ENCODE results near the gene PDE4D. TPM values are rescaled to one million over a fixed set of nuclear protein-coding genes. Genes with fewer than 3 reads are reported as not detected.

The PDE4D gene
- total RNA-seq, 1 experiment from 2014 or later, result 2.4 TPM

DNA sequence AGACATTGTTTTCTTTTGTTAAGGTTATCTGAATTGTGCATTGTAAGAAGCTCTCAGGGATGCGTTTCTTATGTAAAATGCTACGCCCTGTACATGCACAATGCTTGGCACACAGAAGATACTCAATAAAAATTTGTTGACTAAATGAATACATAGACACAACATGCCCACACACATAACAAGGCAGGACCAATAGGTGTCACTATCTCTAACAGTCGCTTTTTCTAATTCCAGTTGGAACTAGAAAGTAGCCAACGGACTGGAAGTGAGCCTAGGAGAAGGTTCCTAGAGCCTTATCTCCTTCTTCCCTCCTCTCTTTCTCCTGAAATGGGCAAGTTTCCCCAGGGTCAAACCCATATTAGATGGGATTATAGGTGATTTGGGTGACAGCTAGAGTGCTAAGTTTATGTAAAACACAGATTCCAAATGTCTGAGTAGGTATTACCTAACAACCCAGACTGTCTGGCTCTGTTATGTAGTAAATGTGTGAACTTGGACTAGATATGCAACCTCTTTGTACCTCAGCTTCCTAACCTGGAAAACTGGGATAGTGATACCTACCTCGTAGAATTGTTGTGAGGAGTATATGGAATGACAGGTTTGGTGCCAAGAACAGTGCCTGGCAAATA is 707.7 kb downstream of the PDE4D start:
- H3K9me3 ChIP-seq (ENCODE audit: control insufficient read depth, insufficient read depth, low read depth, low read length), result no peaks in the 10 kb centered on the region
- no peak overlapping the region for H3K27ac ChIP-seq (ENCODE audit: low read length)
- no peak overlapping the region for H3K4me3 ChIP-seq (ENCODE audit: low read depth in 2 of 2, low read length in 2 of 2)
- CTCF ChIA-PET, result interaction anchor here (0.8 kb wide), 1 partner anchor 26 kb away, joined by 3 read pairs; no protein-coding TSS in a partner anchor
- DNase-seq (ENCODE audit: low read depth, low spot score) (no peak), ATAC-seq (no peak)
- no peaks in the 10 kb centered on the region for H3K36me3 ChIP-seq (ENCODE audit: control insufficient read depth, insufficient read depth, low read length)
- no peaks in the 10 kb centered on the region; the same call in 1 of the 2 replicates for H3K4me1 ChIP-seq (ENCODE audit: control insufficient read depth, insufficient read depth, low read length)
- intact Hi-C loops (cut with micrococcal nuclease; ENCODE audit: unreplicated experiment), result loop anchor here (5.0 kb wide), 1 partner anchor 486 kb away; no protein-coding TSS in a partner anchor
- H3K27me3 ChIP-seq (ENCODE audit: control insufficient read depth, insufficient read depth, low read length), result peaks cover 4% of the 10 kb centered on the region; the same call in 1 of the 2 replicates
- BruUV-seq (replicated peaks), result no TSS peak
- in situ Hi-C loops (cut with HindIII; ENCODE audit: low pct_unique_long_range_greater_than_20kb, low sequenced_read_pairs), result no loop called here
- POLR2A ChIA-PET, result no interaction called here
- TF ChIP-seq, protein P1, sequence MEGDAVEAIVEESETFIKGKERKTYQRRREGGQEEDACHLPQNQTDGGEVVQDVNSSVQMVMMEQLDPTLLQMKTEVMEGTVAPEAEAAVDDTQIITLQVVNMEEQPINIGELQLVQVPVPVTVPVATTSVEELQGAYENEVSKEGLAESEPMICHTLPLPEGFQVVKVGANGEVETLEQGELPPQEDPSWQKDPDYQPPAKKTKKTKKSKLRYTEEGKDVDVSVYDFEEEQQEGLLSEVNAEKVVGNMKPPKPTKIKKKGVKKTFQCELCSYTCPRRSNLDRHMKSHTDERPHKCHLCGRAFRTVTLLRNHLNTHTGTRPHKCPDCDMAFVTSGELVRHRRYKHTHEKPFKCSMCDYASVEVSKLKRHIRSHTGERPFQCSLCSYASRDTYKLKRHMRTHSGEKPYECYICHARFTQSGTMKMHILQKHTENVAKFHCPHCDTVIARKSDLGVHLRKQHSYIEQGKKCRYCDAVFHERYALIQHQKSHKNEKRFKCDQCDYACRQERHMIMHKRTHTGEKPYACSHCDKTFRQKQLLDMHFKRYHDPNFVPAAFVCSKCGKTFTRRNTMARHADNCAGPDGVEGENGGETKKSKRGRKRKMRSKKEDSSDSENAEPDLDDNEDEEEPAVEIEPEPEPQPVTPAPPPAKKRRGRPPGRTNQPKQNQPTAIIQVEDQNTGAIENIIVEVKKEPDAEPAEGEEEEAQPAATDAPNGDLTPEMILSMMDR (IDR thresholded peaks at IDR 0.05), result no peak
- TF ChIP-seq, protein P2, sequence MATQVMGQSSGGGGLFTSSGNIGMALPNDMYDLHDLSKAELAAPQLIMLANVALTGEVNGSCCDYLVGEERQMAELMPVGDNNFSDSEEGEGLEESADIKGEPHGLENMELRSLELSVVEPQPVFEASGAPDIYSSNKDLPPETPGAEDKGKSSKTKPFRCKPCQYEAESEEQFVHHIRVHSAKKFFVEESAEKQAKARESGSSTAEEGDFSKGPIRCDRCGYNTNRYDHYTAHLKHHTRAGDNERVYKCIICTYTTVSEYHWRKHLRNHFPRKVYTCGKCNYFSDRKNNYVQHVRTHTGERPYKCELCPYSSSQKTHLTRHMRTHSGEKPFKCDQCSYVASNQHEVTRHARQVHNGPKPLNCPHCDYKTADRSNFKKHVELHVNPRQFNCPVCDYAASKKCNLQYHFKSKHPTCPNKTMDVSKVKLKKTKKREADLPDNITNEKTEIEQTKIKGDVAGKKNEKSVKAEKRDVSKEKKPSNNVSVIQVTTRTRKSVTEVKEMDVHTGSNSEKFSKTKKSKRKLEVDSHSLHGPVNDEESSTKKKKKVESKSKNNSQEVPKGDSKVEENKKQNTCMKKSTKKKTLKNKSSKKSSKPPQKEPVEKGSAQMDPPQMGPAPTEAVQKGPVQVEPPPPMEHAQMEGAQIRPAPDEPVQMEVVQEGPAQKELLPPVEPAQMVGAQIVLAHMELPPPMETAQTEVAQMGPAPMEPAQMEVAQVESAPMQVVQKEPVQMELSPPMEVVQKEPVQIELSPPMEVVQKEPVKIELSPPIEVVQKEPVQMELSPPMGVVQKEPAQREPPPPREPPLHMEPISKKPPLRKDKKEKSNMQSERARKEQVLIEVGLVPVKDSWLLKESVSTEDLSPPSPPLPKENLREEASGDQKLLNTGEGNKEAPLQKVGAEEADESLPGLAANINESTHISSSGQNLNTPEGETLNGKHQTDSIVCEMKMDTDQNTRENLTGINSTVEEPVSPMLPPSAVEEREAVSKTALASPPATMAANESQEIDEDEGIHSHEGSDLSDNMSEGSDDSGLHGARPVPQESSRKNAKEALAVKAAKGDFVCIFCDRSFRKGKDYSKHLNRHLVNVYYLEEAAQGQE (IDR thresholded peaks at IDR 0.05; ENCODE audit: insufficient read depth in 1 of 2, low read depth in 2 of 2, low read length in 1 of 2), result no peak
- TF ChIP-seq SIN3A (IDR thresholded peaks at IDR 0.05; ENCODE audit: borderline replicate concordance, insufficient read depth, low read depth, low read length) (no peak), TCF7L2 (IDR thresholded peaks at IDR 0.05; ENCODE audit: low read depth, low read length) (no peak), POLR2AphosphoS5 (IDR thresholded peaks at IDR 0.05; ENCODE audit: low read depth, low read length) (no peak)

DNA sequence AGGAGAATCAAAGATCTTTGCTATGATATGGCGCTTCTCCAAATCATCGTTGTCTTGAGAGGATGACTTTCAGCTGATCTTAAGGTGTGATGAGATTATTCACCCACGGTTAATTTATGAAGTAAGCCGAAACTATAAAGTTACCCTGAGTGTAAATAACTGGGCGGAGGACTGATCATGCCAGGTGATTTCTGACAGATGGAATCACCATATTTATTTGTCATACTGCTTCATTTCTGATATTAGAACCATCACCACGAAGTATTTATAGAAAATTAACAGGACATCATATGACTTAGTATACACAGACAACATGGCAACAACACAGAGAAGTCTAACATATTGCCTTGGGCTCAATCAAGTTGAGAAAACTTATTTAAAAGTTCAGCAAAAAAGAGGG is 708.8 kb downstream of the PDE4D start:
- Histone ChIP-seq H3K4me3 (ENCODE audit: low read depth in 2 of 2, low read length in 2 of 2) (no peak overlapping the region), H3K4me1 (ENCODE audit: control insufficient read depth, insufficient read depth, low read length) (no peaks in the 10 kb centered on the region; the same call in 1 of the 2 replicates), H3K27me3 (ENCODE audit: control insufficient read depth, insufficient read depth, low read length) (peaks cover 4% of the 10 kb centered on the region; the same call in 1 of the 2 replicates), H3K36me3 (ENCODE audit: control insufficient read depth, insufficient read depth, low read length) (no peaks in the 10 kb centered on the region), H3K27ac (ENCODE audit: low read length) (no peak overlapping the region), H3K9me3 (ENCODE audit: control insufficient read depth, insufficient read depth, low read depth, low read length) (no peaks in the 10 kb centered on the region)
- BruUV-seq (replicated peaks), result no TSS peak
- ATAC-seq, result no peak
- ChIA-PET CTCF (interaction anchor here (0.8 kb wide), 1 partner anchor 27 kb away, joined by 3 read pairs; no protein-coding TSS in a partner anchor), POLR2A (no interaction called here)
- in situ Hi-C loops (cut with HindIII; ENCODE audit: low pct_unique_long_range_greater_than_20kb, low sequenced_read_pairs) (no loop called here), intact Hi-C loops (cut with micrococcal nuclease; ENCODE audit: unreplicated experiment) (loop anchor here (5.0 kb wide), 1 partner anchor 488 kb away; no protein-coding TSS in a partner anchor)
- no peak for TF ChIP-seq SIN3A (IDR thresholded peaks at IDR 0.05; ENCODE audit: borderline replicate concordance, insufficient read depth, low read depth, low read length)
- TF ChIP-seq, protein P1 (IDR thresholded peaks at IDR 0.05), result no peak
- TF ChIP-seq, protein P2 (IDR thresholded peaks at IDR 0.05; ENCODE audit: insufficient read depth in 1 of 2, low read depth in 2 of 2, low read length in 1 of 2), result no peak
- TF ChIP-seq POLR2AphosphoS5 (IDR thresholded peaks at IDR 0.05; ENCODE audit: low read depth, low read length), result no peak
- no peak for TF ChIP-seq TCF7L2 (IDR thresholded peaks at IDR 0.05; ENCODE audit: low read depth, low read length)
- no peak for DNase-seq (ENCODE audit: low read depth, low spot score)
